H9 (cell line): ENCODE results near the gene UBE2L5. TPM values are rescaled to one million over a fixed set of nuclear protein-coding genes. Genes with fewer than 3 reads are reported as not detected.

Source experiments
- DNase-seq: peaks from one replicate; pipeline ENCODE4 v3.0.0-alpha.2; 2017
- H2AFZ ChIP-seq: one replicate; pipeline ENCODE4 v1.6.1; 2013; ENCODE audit warnings: mild to moderate bottlenecking, low read length, control low read depth, moderate library complexity
- H2AK5ac ChIP-seq: 2 replicates; pipeline ENCODE4 v1.6.1; 2013; ENCODE audit warnings: low read length, control low read depth, mixed read lengths; ENCODE audit not compliant: insufficient read length
- H2BK120ac ChIP-seq: one replicate; pipeline ENCODE4 v1.6.1; 2013; ENCODE audit warnings: low read depth, mild to moderate bottlenecking, low read length, control low read depth, inconsistent platforms; ENCODE audit not compliant: poor library complexity, severe bottlenecking
- H2BK12ac ChIP-seq: 2 replicates; pipeline ENCODE4 v1.6.1; 2013; ENCODE audit warnings: low read length, control low read depth, mixed read lengths, low read depth; ENCODE audit not compliant: insufficient read length
- H2BK15ac ChIP-seq: 2 replicates; pipeline ENCODE4 v1.6.1; 2013; ENCODE audit warnings: low read depth, low read length, control low read depth
- H2BK20ac ChIP-seq: one replicate; pipeline ENCODE4 v1.6.1; 2013; ENCODE audit warnings: low read depth, mild to moderate bottlenecking, low read length, control low read depth, inconsistent platforms; ENCODE audit not compliant: poor library complexity, severe bottlenecking
- H2BK5ac ChIP-seq: 2 replicates; pipeline ENCODE4 v1.6.1; 2013; ENCODE audit warnings: low read length, control low read depth, mixed read lengths; ENCODE audit not compliant: insufficient read length
- H3K14ac ChIP-seq: 2 replicates; pipeline ENCODE4 v1.6.1; 2013; ENCODE audit warnings: low read length, control low read depth; ENCODE audit not compliant: insufficient read depth
- H3K18ac ChIP-seq: 2 replicates; pipeline ENCODE4 v1.6.1; 2013; ENCODE audit warnings: low read depth, mild to moderate bottlenecking, mixed read lengths, low read length, control low read depth; ENCODE audit not compliant: insufficient read length
- H3K23ac ChIP-seq: 2 replicates; pipeline ENCODE4 v1.6.1; 2013; ENCODE audit warnings: low read length, control low read depth, mixed read lengths, low read depth; ENCODE audit not compliant: insufficient read length
- H3K23me2 ChIP-seq: 2 replicates; pipeline ENCODE4 v1.6.1; 2013; ENCODE audit warnings: low read depth, mild to moderate bottlenecking, mixed read lengths, low read length, control low read depth; ENCODE audit not compliant: insufficient read length, poor library complexity, severe bottlenecking
- H3K27ac ChIP-seq: 2 replicates; pipeline ENCODE4 v1.5.1; 2013; ENCODE audit warnings: low read length, control low read depth, mixed read lengths, low read depth; ENCODE audit not compliant: insufficient read length
- H3K27me3 ChIP-seq: 2 replicates; pipeline ENCODE4 v1.6.1; 2013; ENCODE audit warnings: low read length, control low read depth, inconsistent platforms; ENCODE audit not compliant: insufficient read depth
- H3K4ac ChIP-seq: 2 replicates; pipeline ENCODE4 v1.6.1; 2013; ENCODE audit warnings: low read depth, mild to moderate bottlenecking, control low read depth, inconsistent platforms, low read length, moderate library complexity
- H3K4me1 ChIP-seq: 2 replicates; pipeline ENCODE4 v1.6.1; 2013; ENCODE audit warnings: low read length, control low read depth, inconsistent platforms; ENCODE audit not compliant: insufficient read depth
- H3K4me2 ChIP-seq: 2 replicates; pipeline ENCODE4 v1.6.1; 2013; ENCODE audit warnings: low read length, control low read depth, mixed read lengths; ENCODE audit not compliant: insufficient read length, insufficient read depth
- H3K56ac ChIP-seq: 2 replicates; pipeline ENCODE4 v1.6.1; 2013; ENCODE audit warnings: low read depth, mild to moderate bottlenecking, mixed read lengths, low read length, control low read depth; ENCODE audit not compliant: insufficient read length
- H3K79me1 ChIP-seq: 2 replicates; pipeline ENCODE4 v1.6.1; 2013; ENCODE audit warnings: low read depth, mild to moderate bottlenecking, moderate library complexity, low read length, control low read depth, inconsistent platforms; ENCODE audit not compliant: insufficient read depth, poor library complexity, severe bottlenecking
- H3K79me2 ChIP-seq: 2 replicates; pipeline ENCODE4 v1.6.1; 2013; ENCODE audit warnings: low read length, control low read depth, inconsistent platforms; ENCODE audit not compliant: insufficient read depth
- H3K9ac ChIP-seq: 2 replicates; pipeline ENCODE4 v1.6.1; 2013; ENCODE audit warnings: low read length, control low read depth, mixed read lengths; ENCODE audit not compliant: insufficient read length; ENCODE audit errors: extremely low read depth
- H3K9me3 ChIP-seq: one replicate; pipeline ENCODE4 v1.6.1; 2013; ENCODE audit warnings: low read depth, low read length, inconsistent platforms; ENCODE audit not compliant: control insufficient read depth
- H3T11ph ChIP-seq: one replicate; pipeline ENCODE4 v1.6.1; 2013; ENCODE audit warnings: mild to moderate bottlenecking, low read length, control low read depth, inconsistent platforms
- H4K20me1 ChIP-seq: one replicate; pipeline ENCODE4 v1.6.1; 2013; ENCODE audit not compliant: control insufficient read depth, insufficient read length, insufficient read depth
- H4K5ac ChIP-seq: 2 replicates; pipeline ENCODE4 v1.6.1; 2013; ENCODE audit warnings: low read depth, mild to moderate bottlenecking, mixed read lengths, low read length, control low read depth; ENCODE audit not compliant: insufficient read length
- H4K8ac ChIP-seq: replicated peaks from 2 replicates; pipeline ENCODE4 v1.6.1; 2013; ENCODE audit warnings: low read length, control low read depth, mixed read lengths, low read depth; ENCODE audit not compliant: insufficient read length
- H4K91ac ChIP-seq: 2 replicates; pipeline ENCODE4 v1.6.1; 2013; ENCODE audit warnings: low read depth, mild to moderate bottlenecking, moderate library complexity, mixed read lengths, low read length, control low read depth; ENCODE audit not compliant: insufficient read length
- H3K27ac Mint-ChIP-seq, 3 experiments: 2 replicates in 2 of 3; 3 replicates in 1 of 3; pipeline ENCODE4 v1.8.0; 2020 to 2021; ENCODE audit warnings: mixed read lengths in 3 of 3, mild to moderate bottlenecking in 1 of 3, moderate library complexity in 1 of 3
- H3K27me3 Mint-ChIP-seq: 2 replicates; pipeline ENCODE4 v1.8.0; 2021; ENCODE audit warnings: low read depth, mild to moderate bottlenecking, moderate library complexity, mixed read lengths
- H3K36me3 Mint-ChIP-seq, 3 experiments: 2 replicates in 2 of 3; 3 replicates in 1 of 3; pipeline ENCODE4 v1.8.0; 2020 to 2021; ENCODE audit warnings: low read depth in 3 of 3, mixed read lengths in 3 of 3; ENCODE audit not compliant: insufficient read depth in 1 of 3
- H3K4me1 Mint-ChIP-seq, 2 experiments: 2 replicates each; pipeline ENCODE4 v1.8.0; 2020; ENCODE audit warnings: mixed read lengths in 2 of 2
- H3K4me3 Mint-ChIP-seq, 2 experiments: 2 replicates in 1 of 2; 3 replicates in 1 of 2; pipeline ENCODE4 v1.8.0; 2020 to 2021; ENCODE audit warnings: mild to moderate bottlenecking in 2 of 2, mixed read lengths in 2 of 2, moderate library complexity in 1 of 2
- H3K9me3 Mint-ChIP-seq, 2 experiments: 2 replicates in 1 of 2; 3 replicates in 1 of 2; pipeline ENCODE4 v1.8.0; 2020; ENCODE audit warnings: mild to moderate bottlenecking in 2 of 2, mixed read lengths in 2 of 2, moderate library complexity in 1 of 2
- CTCF ChIP-seq: fragments of 200-600 bp; sonication (generic); conservative IDR thresholded peaks from 3 replicates; pipeline ENCODE4 v1.8.0; 2021; ENCODE audit warnings: antibody characterized with exemption, mild to moderate bottlenecking
- WGBS: extraction: QIAGEN DNeasy Blood & Tissue Kit; methylation state at CpG from one replicate; pipeline ENCODE4 v1.1.7; 2013; ENCODE audit warnings: missing lambda C conversion rate, low lambda C conversion rate, mixed read lengths; ENCODE audit not compliant: insufficient read length; ENCODE audit errors: extremely low coverage; 5-methylcytosine and 5-hydroxymethylcytosine counted together
- total RNA-seq: library from RNA; stranded (reverse); gene quantifications from 2 replicates; pipeline ENCODE4 v1.2.1, GENCODE V29; 2021

UBE2L5 gene
- total RNA-seq, 1 experiment from 2014 or later: 0.20 TPM

GRCh38 chr13:30448441-30448840 is 26.1 kb downstream of the UBE2L5 start:
- peaks cover 21 to 30% of the 10 kb centered on the region in 2 experiments for H3K4me1 Mint-ChIP-seq
- Histone ChIP-seq H3K27me3 (no peaks in the 10 kb centered on the region), H2BK12ac (no peak overlapping the region), H3K23ac (no peak overlapping the region), H3K4me2 (no peak overlapping the region), H4K8ac (no peak overlapping the region), H3K27ac (no peak overlapping the region), H3K23me2 (peaks cover 13% of the 10 kb centered on the region), H2BK120ac (no peak overlapping the region), H2AFZ (no peak overlapping the region), H3K4ac (no peak overlapping the region), H2BK15ac (no peak overlapping the region), H2AK5ac (no peak overlapping the region), H3K9ac (no peak overlapping the region), H3K14ac (no peak overlapping the region), H3T11ph (no peak overlapping the region), H2BK20ac (no peak overlapping the region), H3K4me1 (peaks cover 8% of the 10 kb centered on the region; the same call in 1 of the 2 replicates), H3K79me1 (no peaks in the 10 kb centered on the region), H4K91ac (no peak overlapping the region), H3K56ac (no peak overlapping the region), H2BK5ac (no peak overlapping the region), H3K9me3 (no peaks in the 10 kb centered on the region), H3K18ac (no peak overlapping the region), H3K79me2 (no peaks in the 10 kb centered on the region), H4K20me1 (peaks cover 2% of the 10 kb centered on the region), H4K5ac (no peak overlapping the region)
- no CpG with 5 or more reads among the region's 4 CpGs for WGBS
- H3K4me3 Mint-ChIP-seq: no peak overlapping the region
- DNase-seq: no peak
- no peaks in the 10 kb centered on the region; the same call in 1 of the 2 replicates for H3K27me3 Mint-ChIP-seq
- H3K9me3 Mint-ChIP-seq: no peaks in the 10 kb centered on the region; a peak in 1 of 5 replicates
- no peak for TF ChIP-seq CTCF
- H3K36me3 Mint-ChIP-seq: no peaks in the 10 kb centered on the region
- H3K27ac Mint-ChIP-seq: no peak overlapping the region
